ENCODE measurements around the gene ACOX2. TPM values are rescaled to one million over a fixed set of nuclear protein-coding genes. Genes with fewer than 3 reads are reported as not detected.

The ACOX2 gene
- total RNA-seq, 4 donors from 2014 or later = 18.6 to 43.1 (median 36.1) TPM

DNA sequence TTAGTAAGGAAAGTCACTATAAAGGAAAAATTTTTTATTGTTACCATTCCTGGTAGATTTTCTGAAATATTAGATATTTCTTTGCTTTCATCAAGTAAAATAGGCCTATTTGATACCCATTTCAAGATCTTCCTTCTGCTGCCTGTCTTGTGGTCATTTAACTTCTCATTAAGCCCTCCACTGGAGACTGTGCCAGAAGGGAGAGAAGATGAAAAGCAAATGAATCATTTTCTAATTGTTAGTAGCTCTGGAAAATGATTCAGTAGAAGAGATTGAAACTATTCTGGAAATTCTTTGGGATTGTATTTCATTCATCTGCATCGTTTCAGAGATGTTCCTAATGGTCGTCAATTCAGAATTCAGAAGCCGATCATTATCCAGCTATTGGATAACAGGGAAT, 41.9 kb downstream of the ACOX2 start:
- Histone ChIP-seq H3K27ac (no peak overlapping the region), H3K4me1 (peaks cover 3 to 83% (median 46%) of the 10 kb centered on the region in 4 donors), H3K9me3 (no peaks in the 10 kb centered on the region), H3K4me3 (no peak overlapping the region), H3K27me3 (no peaks in the 10 kb centered on the region), H3K36me3 (peaks cover 0 to 7% (median 0%) of the 10 kb centered on the region in 3 donors)
- TF ChIP-seq POLR2A (IDR thresholded peaks at IDR 0.05) (no peak), CTCF (IDR thresholded peaks at IDR 0.05) (no peak), EP300 (IDR thresholded peaks at IDR 0.05) (no peak)
- no peak for DNase-seq (ENCODE audit: low spot score in 2 of 2)
- WGBS, 2 donors = 55 to 67% methylated on average over 3 of the region's 3 CpGs

- H3K36me3 ChIP-seq = peaks cover 0 to under 1% (median 0%) of the 10 kb centered on the region in 3 donors
- H3K27ac ChIP-seq = no peak overlapping the region
- no peaks in the 10 kb centered on the region for H3K9me3 ChIP-seq
- H3K27me3 ChIP-seq = no peaks in the 10 kb centered on the region
- 47 to 54% methylated on average over 3 of the region's 3 CpGs for WGBS, 2 donors
- no peak for DNase-seq (ENCODE audit: low spot score in 2 of 2)
- TF ChIP-seq CTCF (IDR thresholded peaks at IDR 0.05) (no peak), EP300 (IDR thresholded peaks at IDR 0.05) (no peak), POLR2A (IDR thresholded peaks at IDR 0.05) (no peak)
- no peak overlapping the region for H3K4me3 ChIP-seq
- H3K4me1 ChIP-seq = peaks cover 3 to 79% (median 47%) of the 10 kb centered on the region in 4 donors
These were observed 42.9 kb downstream of the ACOX2 start for GRCh38 chr3:58494107-58494506.

DNA sequence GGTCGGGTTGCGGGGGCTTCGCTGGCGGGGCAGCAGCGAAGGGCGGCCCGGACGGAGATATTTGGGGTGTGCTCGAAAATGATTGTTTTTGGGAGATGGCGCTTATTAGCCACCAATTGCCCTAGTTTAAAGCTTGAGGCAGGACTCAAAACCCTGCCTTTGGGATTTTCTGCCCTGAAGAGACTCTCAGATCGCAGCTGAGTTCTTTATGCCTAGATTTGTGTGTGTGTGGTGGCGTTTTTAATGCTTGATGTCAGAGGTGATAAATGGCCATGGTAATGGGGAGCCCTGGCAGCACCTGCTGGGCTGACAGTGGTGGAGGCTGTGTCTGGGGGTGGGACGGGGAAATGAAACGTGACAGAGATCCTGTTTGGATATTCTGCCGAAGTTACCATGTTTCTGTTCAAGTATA, 44.5 kb downstream of the ACOX2 start:
- no peak for TF ChIP-seq CTCF (IDR thresholded peaks at IDR 0.05)
- no peak for TF ChIP-seq EP300 (IDR thresholded peaks at IDR 0.05)
- no peak for TF ChIP-seq POLR2A (IDR thresholded peaks at IDR 0.05)
- no peak for DNase-seq (ENCODE audit: low spot score in 2 of 2)
- Histone ChIP-seq H3K27ac (peak overlapping the region; percentile 16 to 92 (median 82)), H3K27me3 (no peaks in the 10 kb centered on the region), H3K4me1 (peaks cover 3 to 66% (median 43%) of the 10 kb centered on the region in 4 donors), H3K9me3 (no peaks in the 10 kb centered on the region), H3K4me3 (peak overlapping the region; percentile 65 to 92 (median 74)), H3K36me3 (no peaks in the 10 kb centered on the region)
- WGBS, 2 donors = 0% methylated on average over 7 to 15 of the region's 15 CpGs

- Histone ChIP-seq H3K27me3 (no peaks in the 10 kb centered on the region), H3K4me1 (peaks cover 3 to 65% (median 38%) of the 10 kb centered on the region in 4 donors), H3K9me3 (no peaks in the 10 kb centered on the region), H3K4me3 (peak within 1 kb of the TSS; percentile 65 to 92 (median 74)), H3K27ac (peak within 1 kb of the TSS; percentile 69 to 92 (median 86)), H3K36me3 (no peaks in the 10 kb centered on the region)
- TF ChIP-seq POLR2A (IDR thresholded peaks at IDR 0.05) (peak; percentile 45 to 53), CTCF (IDR thresholded peaks at IDR 0.05) (peak; percentile 79 to 95 (median 93)), EP300 (IDR thresholded peaks at IDR 0.05) (peak in 1 of 2 donors; percentile 37)
- DNase-seq (ENCODE audit: low spot score in 2 of 2) = peak; percentile 86 to 87
- WGBS, 2 donors = 2 to 3% methylated on average over 7 to 30 of the region's 104 CpGs
These were observed 45.2 kb downstream of the ACOX2 start, which contains the start of gene KCTD6 for GRCh38 chr3:58491506-58492402. Gene KCTD6 (plus strand): TSS chr3:58492096. CDS start chr3:58498756, 6,660 bp downstream.
